Heart right ventricle (tissue), 16 donors: ENCODE data around the gene PXDN. TPM values are rescaled to one million over a fixed set of nuclear protein-coding genes. Genes with fewer than 3 reads are reported as not detected.

Experiments
- ATAC-seq, 8 donors: fragments of 200-7000 bp; cut with Tn5 transposase; one replicate each; pipeline ENCODE4 v1.9.1; 2020; ENCODE audit warnings: mild to moderate bottlenecking in 8 of 8, moderate library complexity in 8 of 8, moderate number of reproducible peaks in 1 of 8
- DNase-seq, 2 donors: peaks; one replicate each; pipeline ENCODE4 v3.0.0-alpha.2; 2020
- H3K27ac ChIP-seq, 10 donors: fragments of 200-600 bp; sonication (generic) in 2 of 10; one replicate each; pipeline versions ENCODE4 v1.5.0 to v1.8.0; 2020 to 2022; ENCODE audit warnings: mild to moderate bottlenecking in 3 of 10
- H3K27me3 ChIP-seq, 7 donors: fragments of 200-600 bp; one replicate each; pipeline ENCODE4 v1.8.0; 2021 to 2022; ENCODE audit warnings: mild to moderate bottlenecking in 2 of 7
- H3K36me3 ChIP-seq, 9 donors: fragments of 200-600 bp; sonication (generic) in 1 of 9; one replicate each; pipeline versions ENCODE4 v1.5.0 to v1.8.0; 2020 to 2022; ENCODE audit warnings: mild to moderate bottlenecking in 2 of 9
- H3K4me1 ChIP-seq, 9 donors: fragments of 200-600 bp; sonication (generic) in 1 of 9; one replicate each; pipeline versions ENCODE4 v1.5.0 to v1.8.0; 2020 to 2022; ENCODE audit warnings: mild to moderate bottlenecking in 4 of 9
- H3K4me3 ChIP-seq, 10 donors: fragments of 200-600 bp; sonication (generic) in 2 of 10; one replicate each; pipeline versions ENCODE4 v1.5.0 to v1.8.0; 2020 to 2022; ENCODE audit warnings: mild to moderate bottlenecking in 7 of 10, moderate library complexity in 2 of 10
- H3K9me3 ChIP-seq, 11 donors: fragments of 200-600 bp in 10 of 11; sonication (generic) in 2 of 11; one replicate each; pipeline versions ENCODE4 v1.5.0 to v1.8.0; 2013 to 2022; ENCODE audit warnings: mild to moderate bottlenecking in 2 of 11, control low read depth in 1 of 11, moderate library complexity in 1 of 11
- CTCF ChIP-seq, 9 donors: fragments of 200-600 bp; sonication (generic) in 2 of 9; IDR thresholded peaks; one replicate each; pipeline versions ENCODE4 v1.5.0 to v1.8.0; 2021 to 2022; ENCODE audit warnings: antibody characterized with exemption in 9 of 9, mild to moderate bottlenecking in 5 of 9, moderate library complexity in 1 of 9
- WGBS, 2 donors: extraction: QIAGEN DNeasy Blood & Tissue Kit; methylation state at CpG; one replicate each; pipeline ENCODE4 v1.1.7; 2013; ENCODE audit warnings: inconsistent platforms in 1 of 2; 5-methylcytosine and 5-hydroxymethylcytosine counted together
- intact Hi-C, 10 donors: fragments of 100-400 bp; cut with DNase I; formaldehyde crosslinking; loops; one replicate each; pipeline versions ENCODE4 v1.11.1 to v1.14.2; 2022
- polyA plus RNA-seq, 2 donors: library from polyadenylated mRNA; stranded (reverse); fragments of 200-250 nt; gene quantifications; one replicate each; pipeline ENCODE4 v1.2.3, GENCODE V29; 2013
- total RNA-seq, 10 donors: library from RNA; stranded (reverse); fragmentation: NEBNext Ultra II Directional in 3 of 10; extraction: Animal tissue kit (Norgen Biotek cat#: 25700) in 3 of 10; gene quantifications; one replicate each; pipeline versions ENCODE4 v1.2.1 to v1.2.4, GENCODE V29; 2021 to 2023
- donor health status: Arrhythmogenic right ventricular cardiomyopathy.
- donor health status: ischemic (EF 13 %, LVEDD 7.1; RV severe dilation, severe dysfunction).
- donor health status: healthy with polysubstance abuse.
- donor health status: DM: no; HTN: yes; CAD: no.
- donor health status: DM: no; HTN: no; CAD: no.
- donor health status: ischemic (EF 25% LVEDD 6.9; RV normal size, moderate dysfunction).
- donor health status: ischemic (EF 25% LVEDD 5.7; RV mildly dilated, moderate dysfunction).
- donor health status: healthy.
- donor health status: DM: yes; HTN: yes; CAD: no.
- donor health status: Ischemic cardiomyopathy.
- donor health status: ischemic (EF 35%, LVEDD 5.7; RV mildly dilated, moderate dysfunction).
- donor health status: nonischemic (EF 11% LVEDD 7.7; RV severe dilation, severe dysfunction).
- donor health status: DM: yes; HTN: yes; CAD: no.
- donor health status: PGD.
- donor health status: ischemic (EF 29% LVEDD 5.4; RV normal size, mild dysfunction).
- donor health status: nonischemic (EF 23%, LVEDD 6.1; RV moderate dilation, normal function).

The PXDN gene
- total and polyA plus RNA-seq, 12 donors = 7.8 to 65.0 (median 18.9) TPM

- peaks cover 0 to 3% (median 0%) of the 10 kb centered on the region in 7 donors for H3K27me3 ChIP-seq
- no peak overlapping the region for H3K4me3 ChIP-seq
- no peaks in the 10 kb centered on the region for H3K9me3 ChIP-seq
- TF ChIP-seq CTCF (IDR thresholded peaks at IDR 0.05) = no peak
- 94 to 97% methylated on average over 19 of the region's 19 CpGs for WGBS, 2 donors
- no peak for DNase-seq
- H3K4me1 ChIP-seq = no peaks in the 10 kb centered on the region
- intact Hi-C loops = no loop called here
- H3K36me3 ChIP-seq = peaks cover 0 to 89% (median 38%) of the 10 kb centered on the region in 9 donors
- ATAC-seq = no peak
- H3K27ac ChIP-seq = no peak overlapping the region
Measured at GRCh38 chr2:1661891-1662605, 82.3 kb downstream of the PXDN start.

DNA sequence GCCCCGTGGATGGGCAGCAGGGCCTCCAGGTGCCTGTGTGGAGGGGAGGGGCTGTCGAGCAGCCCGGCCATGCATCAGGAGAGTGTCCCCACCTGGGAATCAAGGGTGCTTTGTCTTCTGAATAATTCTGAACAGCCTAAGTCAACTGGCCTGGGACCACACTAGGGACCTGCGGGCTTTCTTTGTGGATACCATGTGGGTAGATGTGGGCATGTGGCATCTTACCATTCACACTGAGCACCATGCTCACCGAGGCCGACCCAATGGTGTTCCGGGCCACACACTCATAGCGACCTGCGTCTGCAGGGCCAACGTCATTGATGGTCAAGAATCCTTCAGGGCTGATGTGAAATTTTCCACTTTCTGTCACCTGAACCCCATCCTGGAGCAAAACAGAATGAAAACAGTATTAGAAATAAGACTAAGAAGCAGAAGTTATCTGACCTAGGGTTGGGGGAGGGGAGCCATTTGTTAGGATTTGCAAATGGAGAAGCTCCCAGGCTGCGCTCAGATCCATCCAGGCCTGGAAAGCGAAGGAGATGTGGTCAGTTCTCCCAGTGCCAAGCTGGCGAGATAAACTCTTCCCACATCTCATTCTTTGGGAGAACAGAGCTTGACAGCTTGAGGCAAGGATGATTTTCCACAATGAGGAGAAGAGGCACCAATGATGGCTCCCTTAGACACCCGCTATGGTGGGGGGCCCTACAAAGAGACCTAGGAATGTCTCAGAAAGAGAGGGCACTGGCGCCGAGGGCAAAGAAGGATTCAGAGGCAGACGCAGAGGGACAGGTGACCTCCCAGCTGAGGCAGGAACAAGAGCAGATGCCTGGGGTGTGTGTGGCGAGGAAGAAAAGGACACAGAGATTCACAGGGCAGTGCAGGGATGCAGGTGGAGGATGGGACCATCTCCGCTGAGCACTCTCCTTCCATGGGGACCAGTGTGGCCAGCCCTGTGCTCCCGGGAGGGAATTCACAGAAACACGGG is 83.4 kb downstream of the PXDN start:
- WGBS, 2 donors = 94% methylated on average over 21 of the region's 21 CpGs
- no peak for TF ChIP-seq CTCF (IDR thresholded peaks at IDR 0.05)
- no peak overlapping the region for H3K27ac ChIP-seq
- intact Hi-C loops = no loop called here
- no peak overlapping the region for H3K4me3 ChIP-seq
- H3K4me1 ChIP-seq = no peaks in the 10 kb centered on the region
- no peaks in the 10 kb centered on the region for H3K9me3 ChIP-seq
- peaks cover 0 to 78% (median 35%) of the 10 kb centered on the region in 9 donors for H3K36me3 ChIP-seq
- no peak for DNase-seq
- H3K27me3 ChIP-seq = peaks cover 0 to 10% (median 0%) of the 10 kb centered on the region in 7 donors
- no peak for ATAC-seq

- peaks cover 0 to 4% (median 0%) of the 10 kb centered on the region in 9 donors for H3K4me1 ChIP-seq
- intact Hi-C loops = loop anchor here in 2 of 10 donors (10.0 kb wide), 1 partner anchor 85 kb away; the partner anchor contains the start of gene PXDN (in 2 of the 2)
- ATAC-seq (no peak), DNase-seq (no peak)
- H3K4me3 ChIP-seq = no peak overlapping the region
- no peak for TF ChIP-seq CTCF (IDR thresholded peaks at IDR 0.05)
- H3K27me3 ChIP-seq = peaks cover 0 to 10% (median 0%) of the 10 kb centered on the region in 7 donors
- H3K9me3 ChIP-seq = no peaks in the 10 kb centered on the region
- WGBS, 2 donors = 94 to 96% methylated on average over 16 of the region's 16 CpGs
- H3K36me3 ChIP-seq = peaks cover 0 to 70% (median 30%) of the 10 kb centered on the region in 9 donors
- no peak overlapping the region for H3K27ac ChIP-seq
Measured at GRCh38 chr2:1659951-1660565, 84.3 kb downstream of the PXDN start.
